22Rv1 (cell line): Measurements from ENCODE around the gene ASXL2.

Experiments
- CTCF ChIP-seq: fragments of 450-650 bp; IDR thresholded peaks from 2 replicates; pipeline ENCODE4 v1.5.1; 2017; ENCODE audit warnings: mild to moderate bottlenecking
- ZFX ChIP-seq: fragments of 450-650 bp; IDR thresholded peaks from 2 replicates; pipeline ENCODE4 v1.6.1; 2017; ENCODE audit warnings: antibody characterized with exemption, borderline replicate concordance

- TF ChIP-seq CTCF (no peak), ZFX (no peak)
These were observed 16.7 kb upstream of the ASXL2 start for GRCh38 chr2:25895018-25895417.
